ENCODE results near the gene MYH11.

DNA sequence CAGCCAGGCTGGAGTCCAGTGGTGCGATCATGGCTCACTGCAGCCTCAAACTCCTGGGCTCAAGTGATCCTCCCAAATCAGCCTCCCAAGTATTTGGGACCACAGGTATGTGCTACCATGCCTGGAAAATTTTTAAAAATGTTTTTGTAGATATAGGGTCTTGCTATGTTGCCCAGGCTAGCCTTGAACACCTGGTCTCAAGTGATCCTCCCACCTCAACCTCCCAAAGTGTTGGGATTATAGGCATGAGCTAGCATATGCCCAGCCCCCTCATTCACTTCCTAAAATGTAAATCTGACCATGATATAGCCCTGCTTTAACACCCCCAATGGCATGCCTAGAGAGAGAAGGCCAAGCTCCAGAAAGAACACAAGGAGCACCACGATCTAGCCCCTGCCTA is 108.2 kb downstream of the MYH11 start:
- TF ChIP-seq CTCF (IDR thresholded peaks at IDR 0.05; ENCODE audit: low read length) (no peak), EZH2 (IDR thresholded peaks at IDR 0.05; ENCODE audit: borderline replicate concordance, low read length) (no peak)

Measured in OCI-LY1 (cell line).